ENCODE data around the gene CELF4.

DNA sequence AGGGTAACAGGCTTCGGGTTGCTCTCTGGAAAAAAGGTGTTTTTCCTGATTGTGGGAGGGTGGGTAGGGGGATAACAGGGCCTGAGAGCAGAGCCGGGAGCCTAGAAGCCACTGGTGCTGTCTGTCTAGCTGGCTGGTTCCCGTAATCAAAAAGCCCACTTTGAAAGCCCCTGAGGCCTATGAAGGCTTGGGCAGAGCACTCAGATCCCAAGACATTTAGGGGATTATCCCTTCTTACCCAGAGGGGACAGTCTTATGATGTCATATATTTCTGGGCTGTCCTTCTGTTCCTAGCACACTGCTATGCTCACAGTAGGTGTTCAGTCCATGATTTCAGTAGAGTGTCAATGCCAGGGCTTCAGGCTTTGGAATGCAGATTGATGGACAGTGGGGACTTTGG, 45.1 kb downstream of the CELF4 start:
- TF ChIP-seq, protein P1, sequence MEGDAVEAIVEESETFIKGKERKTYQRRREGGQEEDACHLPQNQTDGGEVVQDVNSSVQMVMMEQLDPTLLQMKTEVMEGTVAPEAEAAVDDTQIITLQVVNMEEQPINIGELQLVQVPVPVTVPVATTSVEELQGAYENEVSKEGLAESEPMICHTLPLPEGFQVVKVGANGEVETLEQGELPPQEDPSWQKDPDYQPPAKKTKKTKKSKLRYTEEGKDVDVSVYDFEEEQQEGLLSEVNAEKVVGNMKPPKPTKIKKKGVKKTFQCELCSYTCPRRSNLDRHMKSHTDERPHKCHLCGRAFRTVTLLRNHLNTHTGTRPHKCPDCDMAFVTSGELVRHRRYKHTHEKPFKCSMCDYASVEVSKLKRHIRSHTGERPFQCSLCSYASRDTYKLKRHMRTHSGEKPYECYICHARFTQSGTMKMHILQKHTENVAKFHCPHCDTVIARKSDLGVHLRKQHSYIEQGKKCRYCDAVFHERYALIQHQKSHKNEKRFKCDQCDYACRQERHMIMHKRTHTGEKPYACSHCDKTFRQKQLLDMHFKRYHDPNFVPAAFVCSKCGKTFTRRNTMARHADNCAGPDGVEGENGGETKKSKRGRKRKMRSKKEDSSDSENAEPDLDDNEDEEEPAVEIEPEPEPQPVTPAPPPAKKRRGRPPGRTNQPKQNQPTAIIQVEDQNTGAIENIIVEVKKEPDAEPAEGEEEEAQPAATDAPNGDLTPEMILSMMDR (IDR thresholded peaks at IDR 0.05; ENCODE audit: low read depth, low read length, poor library complexity, severe bottlenecking): no peak
- no peak for TF ChIP-seq EZH2phosphoT487 (IDR thresholded peaks at IDR 0.05; ENCODE audit: borderline replicate concordance, low read length)
